A673 (cell line): ENCODE data around the gene RALGPS1. TPM values are rescaled to one million over a fixed set of nuclear protein-coding genes. Genes with fewer than 3 reads are reported as not detected.

Source experiments
- BruUV-seq: library from RNA; stranded (reverse); fragments of 400-500 nt; replicated peaks from 2 replicates; lab custom pipeline; 2021; lab: Mats Ljungman, UMichigan
- CTCF ChIA-PET: fragments of 300-600 bp; sonication (Branson Sonifier 250); formaldehyde crosslinking; loops from one replicate; lab custom pipeline; 2022; ENCODE audit warnings: antibody characterized with exemption; lab: Charles Lee
- POLR2A ChIA-PET: fragments of 300-600 bp; sonication (Branson Sonifier 250); formaldehyde crosslinking; loops from one replicate; lab custom pipeline; 2022; ENCODE audit warnings: antibody characterized with exemption; ENCODE audit not compliant: low non-redundant PET; lab: Charles Lee
- DNase-seq: peaks from one replicate; pipeline ENCODE4 v3.0.0-alpha.2; 2015; ENCODE audit warnings: low spot score
- H3K27ac ChIP-seq: fragments of 200-600 bp; sonication (generic); 2 replicates; pipeline ENCODE4 v1.5.1; 2016; ENCODE audit warnings: mixed run types, low read depth, mild to moderate bottlenecking, mixed read lengths, antibody characterized with exemption, low read length; ENCODE audit not compliant: poor library complexity, severe bottlenecking
- H3K27me3 ChIP-seq: fragments of 200-600 bp; sonication (generic); replicated peaks from 2 replicates; pipeline ENCODE4 v1.6.1; 2017; ENCODE audit warnings: mixed run types, low read depth, mild to moderate bottlenecking, mixed read lengths, antibody characterized with exemption, low read length; ENCODE audit not compliant: insufficient read depth, poor library complexity
- H3K36me3 ChIP-seq: fragments of 200-600 bp; sonication (generic); 2 replicates; pipeline ENCODE4 v1.6.1; 2016; ENCODE audit warnings: mixed run types, mild to moderate bottlenecking, mixed read lengths, antibody characterized with exemption, low read length; ENCODE audit not compliant: insufficient read depth, poor library complexity, severe bottlenecking
- H3K4me1 ChIP-seq: fragments of 200-600 bp; sonication (generic); 2 replicates; pipeline ENCODE4 v1.6.1; 2017; ENCODE audit warnings: mixed run types, mild to moderate bottlenecking, mixed read lengths, antibody characterized with exemption, low read length; ENCODE audit not compliant: insufficient read depth, poor library complexity, severe bottlenecking
- H3K4me3 ChIP-seq: fragments of 200-600 bp; sonication (generic); 2 replicates; pipeline ENCODE4 v1.5.1; 2016; ENCODE audit warnings: low read depth, mixed run types, mild to moderate bottlenecking, mixed read lengths, low read length; ENCODE audit not compliant: poor library complexity, severe bottlenecking
- H3K9me3 ChIP-seq: fragments of 200-600 bp; sonication (generic); 2 replicates; pipeline ENCODE4 v1.6.1; 2016; ENCODE audit warnings: mixed run types, low read depth, mild to moderate bottlenecking, mixed read lengths, antibody characterized with exemption, low read length; ENCODE audit not compliant: poor library complexity, severe bottlenecking
- CTCF ChIP-seq: fragments of 300-800, 200-600 bp; sonication (generic); conservative IDR thresholded peaks from 2 replicates; pipeline ENCODE4 v1.5.1; 2017; ENCODE audit warnings: low read depth, mild to moderate bottlenecking, antibody characterized with exemption, low read length, moderate library complexity, mixed read lengths
- EZH2 ChIP-seq: fragments of 200-600 bp; sonication (generic); IDR thresholded peaks from 2 replicates; pipeline ENCODE4 v1.6.1; 2017; ENCODE audit warnings: borderline replicate concordance, low read depth, mild to moderate bottlenecking, mixed read lengths, antibody characterized with exemption, low read length; ENCODE audit not compliant: poor library complexity, severe bottlenecking
- intact Hi-C: fragments of 100-400 bp; cut with micrococcal nuclease; formaldehyde crosslinking; loops from one replicate; pipeline ENCODE4 v1.10.0; 2022; ENCODE audit not compliant: unreplicated experiment
- total RNA-seq: library from RNA; stranded (reverse); gene quantifications from 2 replicates; pipeline ENCODE4 v1.2.3, GENCODE V29; 2021

The RALGPS1 gene
- total RNA-seq, 1 experiment from 2014 or later: 3.9 TPM

- DNase-seq: no peak
- Histone ChIP-seq H3K27me3 (no peaks in the 10 kb centered on the region), H3K27ac (no peak overlapping the region), H3K4me3 (no peak overlapping the region), H3K36me3 (no peaks in the 10 kb centered on the region), H3K9me3 (no peaks in the 10 kb centered on the region), H3K4me1 (no peaks in the 10 kb centered on the region)
- intact Hi-C loops: no loop called here
- ChIA-PET CTCF (no interaction called here), POLR2A (no interaction called here)
- TF ChIP-seq CTCF (no peak), EZH2 (no peak)
- BruUV-seq: no TSS peak
Observed at GRCh38 chr9:126926364-126926763, 11.8 kb downstream of the RALGPS1 start.

- DNase-seq: no peak
- no peak overlapping the region for H3K4me3 ChIP-seq
- intact Hi-C loops: no loop called here
- ChIA-PET POLR2A (no interaction called here), CTCF (no interaction called here)
- H3K27ac ChIP-seq: no peak overlapping the region
- BruUV-seq: no TSS peak
- TF ChIP-seq CTCF: no peak
- no peak for TF ChIP-seq EZH2
- no peaks in the 10 kb centered on the region for H3K36me3 ChIP-seq
- no peaks in the 10 kb centered on the region for H3K9me3 ChIP-seq
- H3K4me1 ChIP-seq: no peaks in the 10 kb centered on the region
- H3K27me3 ChIP-seq: no peaks in the 10 kb centered on the region
Observed at GRCh38 chr9:126927419-126927818, 12.8 kb downstream of the RALGPS1 start.

GRCh38 chr9:126932871-126933321, 18.3 kb downstream of the RALGPS1 start:
- H3K27me3 ChIP-seq: no peaks in the 10 kb centered on the region
- intact Hi-C loops: no loop called here
- no peaks in the 10 kb centered on the region for H3K9me3 ChIP-seq
- H3K4me1 ChIP-seq: no peaks in the 10 kb centered on the region
- ChIA-PET POLR2A (no interaction called here), CTCF (interaction anchor here (0.6 kb wide), 1 partner anchor 372 kb away, joined by 12 read pairs; no protein-coding TSS in a partner anchor)
- BruUV-seq: no TSS peak
- DNase-seq: no peak
- TF ChIP-seq CTCF (no peak), EZH2 (no peak)
- H3K27ac ChIP-seq: no peak overlapping the region
- no peaks in the 10 kb centered on the region for H3K36me3 ChIP-seq
- H3K4me3 ChIP-seq: no peak overlapping the region
